GM08714 (cell line): ENCODE results near the gene PSMC3.

ENCODE experiments used
- H3K4me3 ChIP-seq: fragments of 200-500 bp; sonication (Bioruptor generic); 2 replicates; pipeline ENCODE4 v1.5.1; 2014; ENCODE audit warnings: mild to moderate bottlenecking, low read length, inconsistent platforms
- ZNF274 ChIP-seq: IDR thresholded peaks from 2 replicates; pipeline ENCODE4 v1.6.1; 2012; ENCODE audit warnings: mild to moderate bottlenecking, low read depth, low read length

PSMC3 gene

GRCh38 chr11:47434011-47434786 is 8.0 kb upstream of the PSMC3 start:
- no peak for TF ChIP-seq ZNF274
- H3K4me3 ChIP-seq = no peak overlapping the region

- no peak for TF ChIP-seq ZNF274
- H3K4me3 ChIP-seq = no peak overlapping the region
These were observed 6.9 kb upstream of the PSMC3 start for GRCh38 chr11:47433157-47433556.

- TF ChIP-seq ZNF274 = no peak
- H3K4me3 ChIP-seq = no peak overlapping the region
These were observed 5.3 kb upstream of the PSMC3 start for GRCh38 chr11:47431356-47432083.

GRCh38 chr11:47430524-47430923 is 4.3 kb upstream of the PSMC3 start:
- no peak for TF ChIP-seq ZNF274
- H3K4me3 ChIP-seq = no peak overlapping the region

GRCh38 chr11:47425611-47426010 is 628 bp downstream of the PSMC3 start:
- TF ChIP-seq ZNF274 = no peak
- H3K4me3 ChIP-seq = peak overlapping the region; percentile 95

GRCh38 chr11:47418454-47419259 is 7.6 kb downstream of the PSMC3 start:
- TF ChIP-seq ZNF274 = no peak
- H3K4me3 ChIP-seq = no peak overlapping the region

- no peak overlapping the region for H3K4me3 ChIP-seq
- TF ChIP-seq ZNF274 = no peak
These were observed 8.5 kb downstream of the PSMC3 start for GRCh38 chr11:47417712-47418111.

GRCh38 chr11:47415949-47416472 is 10.2 kb downstream of the PSMC3 start:
- TF ChIP-seq ZNF274 = no peak
- no peak overlapping the region for H3K4me3 ChIP-seq

GRCh38 chr11:47415091-47415854 is 11.0 kb downstream of the PSMC3 start:
- no peak for TF ChIP-seq ZNF274
- H3K4me3 ChIP-seq = no peak overlapping the region

- no peak for TF ChIP-seq ZNF274
These were observed 11.6 kb downstream of the PSMC3 start for GRCh38 chr11:47414685-47415070.

GRCh38 chr11:47413908-47414684 is 12.1 kb downstream of the PSMC3 start:
- no peak overlapping the region for H3K4me3 ChIP-seq
- TF ChIP-seq ZNF274 = no peak

More at GRCh38 chr11:47414685-47415070, 11.6 kb downstream of the PSMC3 start:
- H3K4me3 ChIP-seq = no peak overlapping the region

GRCh38 chr11:47413351-47413750 is 12.9 kb downstream of the PSMC3 start:
- no peak overlapping the region for H3K4me3 ChIP-seq
- TF ChIP-seq ZNF274 = no peak
